HG03196 (cell line): ENCODE measurements around the gene TUBB.

Source experiments
- ATAC-seq: cut with Tn5 transposase; IDR thresholded peaks from one replicate; pipeline ENCODE4 v1.9.1; 2021; ENCODE audit not compliant: unreplicated experiment

TUBB gene

GRCh38 chr6:30687659-30688431 is 32.3 kb upstream of the TUBB start:
- no peak for ATAC-seq

DNA sequence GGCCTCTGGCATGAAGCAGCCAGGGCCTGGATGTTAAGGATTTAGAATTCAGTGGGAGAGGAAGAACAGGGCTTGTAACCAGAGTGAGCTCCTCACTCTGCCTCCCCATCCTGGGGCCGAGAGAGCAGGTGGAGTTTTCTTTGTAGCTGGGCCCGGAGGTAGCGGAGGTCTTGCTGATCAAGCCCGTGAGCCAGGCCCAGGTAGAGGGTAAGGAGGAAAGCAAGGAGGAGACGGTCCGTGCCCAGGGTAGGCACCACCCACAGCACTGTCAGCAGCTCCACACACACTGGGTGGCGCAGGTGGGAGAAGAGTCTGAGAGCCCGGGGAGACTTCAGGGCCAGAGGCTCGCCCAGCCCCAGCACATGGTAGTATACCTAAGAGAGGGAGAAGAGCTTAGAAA is 31.6 kb upstream of the TUBB start:
- ATAC-seq: no peak

DNA sequence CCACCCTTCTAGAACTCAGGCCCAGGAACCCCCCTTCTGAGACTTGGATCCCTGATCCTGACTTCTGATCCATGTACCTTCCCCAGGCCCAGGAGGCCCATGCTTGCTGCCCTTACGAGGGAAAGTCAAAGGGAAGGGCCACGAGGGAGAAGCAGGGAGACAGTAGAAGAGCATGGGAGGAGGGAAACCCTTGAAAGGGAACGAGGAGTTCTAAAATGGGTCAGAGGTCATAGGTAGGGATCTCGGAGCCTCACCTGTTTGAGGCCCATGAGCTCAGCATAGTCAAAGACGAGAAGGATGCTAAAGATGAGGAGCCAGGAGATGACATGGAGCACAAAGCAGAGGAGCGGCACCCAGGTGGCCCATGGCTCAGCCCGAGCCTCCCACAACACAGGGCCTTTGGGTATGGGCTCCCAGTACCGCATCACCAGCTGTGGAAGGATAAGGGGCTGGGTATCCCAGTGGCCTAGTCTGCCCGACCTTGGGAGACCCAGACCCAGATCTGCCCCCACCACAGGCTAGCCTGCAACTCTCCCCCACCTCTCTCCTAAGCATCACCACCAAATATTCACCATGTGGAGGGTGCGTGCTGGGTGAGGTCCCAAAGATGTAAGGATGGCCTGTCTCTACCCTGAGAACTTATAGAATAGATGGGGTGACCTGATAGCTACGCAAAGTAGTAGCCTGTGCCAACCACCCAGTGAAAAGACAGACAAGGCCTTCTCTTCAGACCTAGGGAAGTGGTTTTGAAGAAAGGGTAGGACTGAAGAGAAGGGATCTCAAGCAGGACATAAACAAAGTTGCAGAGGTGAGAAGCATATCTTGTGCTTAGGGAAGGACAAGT is 30.9 kb upstream of the TUBB start:
- no peak for ATAC-seq

GRCh38 chr6:30689985-30690384 is 30.2 kb upstream of the TUBB start:
- ATAC-seq: no peak

DNA sequence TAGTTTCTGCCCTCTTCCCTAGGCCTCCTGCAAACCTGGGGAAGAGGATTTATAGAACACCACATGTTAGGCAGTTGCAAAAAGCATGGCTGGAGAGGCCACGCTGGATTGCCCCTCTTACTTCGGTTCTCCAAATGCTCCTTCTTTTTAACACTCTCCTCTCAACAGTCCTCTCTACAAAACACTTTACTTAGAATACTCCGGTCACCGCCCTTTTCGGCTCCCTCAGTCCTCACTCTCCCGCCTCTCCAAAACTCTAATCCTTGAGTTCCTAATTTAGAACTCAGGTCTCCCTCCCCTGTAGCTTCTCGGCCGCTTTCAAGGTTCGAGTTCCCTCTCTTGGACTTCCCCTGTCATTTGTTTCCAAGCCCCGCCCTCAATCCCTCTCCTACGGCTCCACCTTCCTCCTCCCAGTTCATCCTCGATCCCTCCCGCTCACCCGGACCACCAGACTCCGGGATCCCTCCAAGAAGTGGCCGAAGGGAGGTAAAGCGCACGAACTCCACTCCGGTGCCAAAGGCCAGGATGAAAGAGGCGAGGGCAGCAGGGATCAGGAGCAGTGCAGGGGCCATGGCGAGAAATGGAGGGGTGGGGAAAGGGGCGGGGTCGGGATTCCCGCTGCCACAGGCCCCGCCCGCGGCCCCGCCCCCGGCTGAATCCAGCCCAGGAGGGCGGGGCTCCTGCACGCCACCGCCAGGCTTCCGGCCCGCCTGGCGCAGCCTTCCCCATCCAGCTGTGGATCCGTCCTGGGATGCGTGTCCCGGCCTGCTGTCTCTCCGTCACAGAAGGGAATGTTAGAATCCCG is 29.5 kb upstream of the TUBB start, which contains the start of gene NRM:
NRM (minus strand) TSS at position 582 of the 805 bp plus-strand sequence; CDS start at position 572, 10 bp downstream.
- ATAC-seq: peak; percentile 22

- no peak for ATAC-seq
These were observed 28.8 kb upstream of the TUBB start for GRCh38 chr6:30691208-30691847.

GRCh38 chr6:30696432-30696831 is 23.7 kb upstream of the TUBB start:
- no peak for ATAC-seq

- ATAC-seq: no peak
These were observed 19.8 kb upstream of the TUBB start for GRCh38 chr6:30700340-30700739.

GRCh38 chr6:30703011-30703410 is 17.1 kb upstream of the TUBB start:
- no peak for ATAC-seq

DNA sequence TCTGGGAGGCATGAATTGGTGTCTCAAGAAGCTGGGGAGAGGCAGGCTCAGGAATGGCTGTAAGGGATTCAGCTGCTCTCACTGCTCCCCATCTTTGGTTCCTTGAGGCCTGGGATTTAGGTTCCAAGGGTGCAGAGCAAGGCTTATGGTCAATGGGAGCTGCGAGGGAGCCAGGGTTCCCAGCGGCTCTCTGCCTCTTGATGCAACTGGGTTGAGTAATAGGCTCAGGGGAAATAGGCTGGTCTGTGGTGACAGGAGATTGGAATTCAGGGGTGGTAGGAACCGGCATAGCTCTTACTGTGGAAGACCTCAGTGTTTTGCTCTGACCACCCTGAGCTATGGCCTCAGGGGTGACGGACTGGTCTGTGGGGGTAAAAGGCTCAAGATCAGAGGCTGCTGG is 16.3 kb upstream of the TUBB start:
- ATAC-seq: no peak

DNA sequence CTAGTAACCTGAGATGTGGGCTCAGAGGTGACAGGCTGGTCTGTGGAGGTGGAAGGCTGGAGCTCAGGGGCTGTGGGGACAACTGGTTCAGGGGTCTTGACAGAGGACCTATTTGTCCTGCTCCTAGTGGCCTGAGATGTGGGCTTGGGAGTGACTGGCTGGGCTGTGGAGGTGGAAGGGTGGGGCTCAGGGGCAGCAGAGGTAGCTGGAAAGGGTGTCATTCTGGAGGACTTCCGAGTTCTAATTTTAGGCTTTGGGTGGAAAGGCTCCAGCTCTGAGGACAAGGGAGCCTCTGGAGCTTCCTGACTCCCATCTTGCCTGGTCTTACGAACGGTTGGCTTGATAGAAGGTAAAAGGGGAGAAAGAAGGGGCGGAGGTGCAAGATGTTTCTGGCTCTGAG is 14.5 kb upstream of the TUBB start:
- ATAC-seq: no peak

- no peak for ATAC-seq
These were observed 12.8 kb upstream of the TUBB start for GRCh38 chr6:30707281-30707850.

- ATAC-seq: no peak
These were observed 10.9 kb upstream of the TUBB start for GRCh38 chr6:30709101-30709868.

DNA sequence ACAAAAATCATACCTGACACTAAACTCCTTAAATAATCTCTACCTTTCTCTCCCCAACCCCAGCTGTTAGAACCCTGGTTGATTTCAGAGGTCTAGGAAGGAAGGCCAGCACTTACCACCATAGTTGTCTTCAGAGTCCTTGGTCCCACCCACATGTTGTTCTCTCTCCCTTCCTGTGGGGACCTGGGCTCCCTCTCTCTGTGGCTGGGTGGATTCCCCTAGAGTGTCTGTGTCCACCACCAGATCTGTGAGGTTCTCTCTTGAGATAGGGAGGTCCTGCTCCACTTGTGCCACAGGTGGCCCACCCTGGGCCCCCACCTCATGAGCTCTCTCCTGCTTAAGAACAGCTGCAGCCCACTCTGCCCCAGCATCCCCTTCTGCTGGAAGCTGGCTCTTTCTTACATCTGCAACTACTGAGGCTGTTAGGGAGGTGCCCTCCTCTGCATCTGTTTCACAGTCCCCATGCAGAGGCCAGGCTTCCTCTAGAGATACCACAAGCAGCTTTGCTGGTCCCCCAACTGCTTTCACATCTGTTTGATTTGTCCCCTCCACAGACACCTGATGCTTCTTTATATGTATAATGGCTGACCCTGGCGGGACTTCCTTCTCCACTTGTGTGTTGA is 8.3 kb upstream of the TUBB start:
- no peak for ATAC-seq

DNA sequence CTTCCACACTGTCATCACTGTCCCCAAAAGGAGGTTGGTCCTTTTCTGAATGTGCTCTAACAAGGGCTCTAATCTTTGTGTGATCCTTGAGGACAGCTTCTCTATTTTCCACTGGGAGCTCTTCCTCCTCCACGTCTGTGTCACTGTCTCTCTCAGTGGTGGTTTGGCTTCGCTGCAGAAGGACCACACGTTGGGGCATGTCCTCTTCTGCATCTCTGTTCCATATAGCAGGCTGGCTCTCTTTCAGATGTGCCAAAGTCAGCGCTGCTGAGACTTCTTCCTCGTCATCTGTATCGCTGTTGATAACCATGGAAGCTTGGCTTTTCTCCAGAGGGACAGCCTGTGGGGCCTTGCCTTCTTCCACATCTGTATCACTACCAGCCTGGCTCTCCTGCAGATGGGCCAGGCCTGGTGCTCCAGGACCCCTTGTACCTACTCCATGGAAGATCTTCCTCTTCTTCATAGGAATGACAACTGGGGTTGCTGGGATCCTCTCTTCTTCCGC is 7.7 kb upstream of the TUBB start:
- no peak for ATAC-seq

GRCh38 chr6:30714263-30714662 is 5.9 kb upstream of the TUBB start:
- ATAC-seq: no peak

GRCh38 chr6:30716879-30717128 is 3.3 kb upstream of the TUBB start:
- no peak for ATAC-seq

- peak; percentile 64 for ATAC-seq
These were observed 2.9 kb upstream of the TUBB start, which contains the start of gene MDC1 for GRCh38 chr6:30717129-30717844. MDC1 (minus strand) TSS chr6:30717281; CDS start chr6:30715175, 2,106 bp downstream.
